ENCODE measurements around the gene FAM131C. TPM values are rescaled to one million over a fixed set of nuclear protein-coding genes. Genes with fewer than 3 reads are reported as not detected.

FAM131C gene
- total RNA-seq, 2 experiments from 2014 or later, result 0.67 to 1.1 TPM

DNA sequence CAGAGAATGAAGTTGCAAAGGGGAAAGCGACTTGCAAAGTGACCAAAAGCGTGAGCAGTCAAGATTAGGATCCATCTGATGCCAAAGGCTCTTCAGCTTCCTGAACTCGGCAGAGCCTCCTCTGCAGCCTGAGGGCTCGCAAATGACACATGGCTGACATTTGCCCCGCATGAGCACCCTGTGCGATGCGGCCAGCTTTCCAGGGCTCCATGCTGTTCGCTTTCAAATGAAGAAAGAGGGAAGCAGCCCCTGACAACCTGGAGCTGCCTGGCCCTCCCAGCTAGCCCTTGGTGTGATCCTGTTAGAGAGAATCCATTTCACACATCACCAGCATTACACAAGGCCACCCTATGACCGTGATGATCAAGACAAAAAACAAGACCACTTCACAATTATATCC, 20.2 kb upstream of the FAM131C start:
- DNase-seq, result no peak
- Mint-ChIP-seq H3K9me3 (no peaks in the 10 kb centered on the region), H3K4me1 (no peaks in the 10 kb centered on the region), H3K27me3 (peaks cover 3% of the 10 kb centered on the region), H3K36me3 (ENCODE audit: low read depth) (no peaks in the 10 kb centered on the region), H3K4me3 (no peak overlapping the region), H3K27ac (no peak overlapping the region)
- ChIA-PET CTCF (interaction anchor here (1.0 kb wide), 1 partner anchor 11 kb away, joined by 3 read pairs; no protein-coding TSS in a partner anchor), POLR2A (no interaction called here)

GRCh38 chr1:16092923-16093511, 19.6 kb upstream of the FAM131C start:
- H3K27me3 Mint-ChIP-seq, result peaks cover 3% of the 10 kb centered on the region
- no peaks in the 10 kb centered on the region for H3K4me1 Mint-ChIP-seq
- no peaks in the 10 kb centered on the region for H3K9me3 Mint-ChIP-seq
- H3K4me3 Mint-ChIP-seq, result no peak overlapping the region
- no peak for DNase-seq
- H3K27ac Mint-ChIP-seq, result no peak overlapping the region
- ChIA-PET CTCF (no interaction called here), POLR2A (no interaction called here)
- no peaks in the 10 kb centered on the region for H3K36me3 Mint-ChIP-seq (ENCODE audit: low read depth)

- Mint-ChIP-seq H3K36me3 (ENCODE audit: low read depth) (no peaks in the 10 kb centered on the region), H3K27ac (no peak overlapping the region), H3K4me3 (no peak overlapping the region), H3K9me3 (no peaks in the 10 kb centered on the region), H3K27me3 (peaks cover 3% of the 10 kb centered on the region), H3K4me1 (no peaks in the 10 kb centered on the region)
- ChIA-PET CTCF (no interaction called here), POLR2A (no interaction called here)
- DNase-seq, result no peak
Measured at GRCh38 chr1:16092097-16092922, 18.9 kb upstream of the FAM131C start.

DNA sequence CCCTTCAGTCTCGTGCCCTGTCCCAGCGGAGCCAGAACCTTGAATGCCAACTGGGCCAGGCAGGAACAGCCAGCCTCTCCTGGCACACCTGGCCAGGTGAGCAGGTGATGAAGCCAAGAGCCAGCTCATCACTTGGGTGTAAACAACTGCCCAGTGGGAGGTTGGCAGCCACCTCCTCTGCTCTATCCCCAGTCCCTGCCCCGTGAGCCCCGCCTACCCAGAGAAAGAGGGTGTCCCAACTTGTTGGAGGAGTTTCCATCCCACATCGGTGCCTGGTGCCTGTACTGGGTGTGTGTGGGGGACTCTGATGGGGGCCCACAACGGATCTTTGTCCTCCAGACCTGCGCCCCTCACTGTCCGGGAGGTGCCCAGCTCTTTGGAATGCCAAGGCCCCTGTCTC, 17.8 kb upstream of the FAM131C start:
- Mint-ChIP-seq H3K27me3 (peaks cover 3% of the 10 kb centered on the region), H3K9me3 (no peaks in the 10 kb centered on the region), H3K4me3 (no peak overlapping the region), H3K36me3 (ENCODE audit: low read depth) (no peaks in the 10 kb centered on the region), H3K27ac (no peak overlapping the region), H3K4me1 (no peaks in the 10 kb centered on the region)
- no peak for DNase-seq
- ChIA-PET POLR2A (no interaction called here), CTCF (interaction anchor here (0.7 kb wide), 1 partner anchor 112 kb away, joined by 3 read pairs; no protein-coding TSS in a partner anchor)

DNA sequence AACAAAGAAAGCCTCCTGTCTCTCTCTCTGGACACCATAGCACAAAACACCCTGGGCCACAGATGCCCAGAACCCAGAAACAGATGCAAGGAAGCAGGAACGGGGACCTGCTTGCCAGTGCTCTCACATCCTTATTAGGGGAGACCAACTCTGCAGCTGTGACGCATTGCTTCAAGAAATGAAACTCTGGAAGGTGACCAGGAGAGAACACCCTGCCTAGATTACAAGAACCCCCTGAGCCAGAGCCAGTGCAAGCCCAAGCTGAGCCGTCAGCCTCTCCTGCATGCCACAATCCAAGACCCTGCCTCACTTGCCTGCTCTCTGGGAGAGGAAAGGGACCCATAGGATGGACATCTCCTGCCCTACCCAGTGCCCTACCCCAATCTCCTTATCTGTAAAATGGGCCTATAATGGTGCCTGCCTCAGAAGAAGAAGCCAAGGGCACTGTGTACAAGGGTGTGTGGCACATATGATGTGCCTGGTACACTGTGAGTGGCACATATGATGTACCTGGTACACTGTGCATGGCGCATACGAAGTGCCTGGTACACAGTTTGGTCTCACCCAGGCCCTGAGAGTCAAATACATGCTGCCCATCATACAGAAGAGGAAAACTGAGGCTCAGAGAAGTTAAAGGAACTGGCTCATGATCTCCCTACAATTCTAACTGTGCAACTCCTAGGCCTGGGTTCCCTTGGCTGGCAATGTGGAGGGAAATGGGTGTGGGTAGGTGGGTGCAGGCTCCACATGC, 16.8 kb upstream of the FAM131C start:
- Mint-ChIP-seq H3K36me3 (ENCODE audit: low read depth) (no peaks in the 10 kb centered on the region), H3K27me3 (peaks cover 3% of the 10 kb centered on the region)

DNA sequence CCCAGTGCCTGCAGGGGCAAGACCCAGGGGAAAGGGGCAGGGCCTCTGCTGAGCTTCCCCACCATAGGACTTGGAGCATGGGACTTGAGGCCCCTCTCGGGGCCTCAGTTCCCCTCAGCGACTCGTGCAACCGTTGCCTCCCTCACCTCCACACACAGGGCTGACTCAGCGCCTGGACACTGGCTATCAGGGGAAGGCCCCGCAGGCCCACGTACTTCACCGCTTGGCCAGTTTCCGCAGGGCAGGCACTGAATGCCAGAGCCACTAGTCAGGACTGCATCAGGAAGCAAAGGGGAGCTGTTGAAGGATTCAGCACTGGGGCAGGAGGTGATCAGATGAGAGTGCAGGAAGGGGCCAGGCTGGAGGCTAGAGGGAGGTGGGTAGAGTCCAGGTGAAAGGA, 15.5 kb upstream of the FAM131C start:
- Mint-ChIP-seq H3K9me3 (no peaks in the 10 kb centered on the region), H3K36me3 (ENCODE audit: low read depth) (no peaks in the 10 kb centered on the region), H3K27ac (no peak overlapping the region), H3K4me1 (no peaks in the 10 kb centered on the region), H3K27me3 (peaks cover 1% of the 10 kb centered on the region), H3K4me3 (no peak overlapping the region)
- POLR2A ChIA-PET, result no interaction called here
- DNase-seq, result no peak
- CTCF ChIA-PET, result no interaction called here

More for the DNA sequence above, 16.8 kb upstream of the FAM131C start:
- ChIA-PET POLR2A (no interaction called here), CTCF (interaction anchor here (0.7 kb wide), 1 partner anchor 113 kb away, joined by 3 read pairs; no protein-coding TSS in a partner anchor)
- no peak overlapping the region for H3K27ac Mint-ChIP-seq
- H3K4me1 Mint-ChIP-seq, result no peaks in the 10 kb centered on the region
- no peak overlapping the region for H3K4me3 Mint-ChIP-seq
- no peaks in the 10 kb centered on the region for H3K9me3 Mint-ChIP-seq
- DNase-seq, result no peak

- DNase-seq, result no peak
- Mint-ChIP-seq H3K9me3 (no peaks in the 10 kb centered on the region), H3K36me3 (ENCODE audit: low read depth) (no peaks in the 10 kb centered on the region), H3K27me3 (no peaks in the 10 kb centered on the region), H3K27ac (no peak overlapping the region), H3K4me3 (no peak overlapping the region), H3K4me1 (no peaks in the 10 kb centered on the region)
- CTCF ChIA-PET, result interaction anchor here (0.5 kb wide), 1 partner anchor 114 kb away, joined by 3 read pairs; no protein-coding TSS in a partner anchor
- POLR2A ChIA-PET, result no interaction called here
Measured at GRCh38 chr1:16088351-16088911, 15.0 kb upstream of the FAM131C start.

DNA sequence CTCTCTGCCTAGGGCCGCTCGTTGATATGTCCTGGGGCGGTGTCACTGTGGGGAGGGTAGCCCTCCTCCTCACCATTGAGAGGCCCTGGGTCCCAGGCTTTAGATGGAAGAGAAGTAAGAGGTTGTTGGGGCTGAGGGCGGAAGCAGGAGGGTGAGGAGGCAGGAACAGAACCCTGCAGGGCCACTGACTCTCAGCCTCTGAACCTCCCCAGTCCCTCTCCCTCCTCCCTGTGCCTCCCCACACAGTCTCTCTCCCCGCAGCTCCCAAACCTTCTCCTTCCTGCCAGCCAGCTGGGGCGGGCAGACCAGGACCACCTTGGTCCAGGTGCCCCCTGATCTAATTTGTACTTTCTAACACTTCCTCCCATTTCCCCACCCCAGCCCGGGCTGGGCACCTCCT, 14.3 kb upstream of the FAM131C start:
- H3K4me3 Mint-ChIP-seq, result no peak overlapping the region
- no peaks in the 10 kb centered on the region for H3K4me1 Mint-ChIP-seq
- DNase-seq, result no peak
- no peaks in the 10 kb centered on the region for H3K9me3 Mint-ChIP-seq
- H3K36me3 Mint-ChIP-seq (ENCODE audit: low read depth), result no peaks in the 10 kb centered on the region
- CTCF ChIA-PET, result interaction anchor here (0.7 to 1.2 kb wide), 2 partner anchors 9 to 194 kb away, joined by 3 to 5 read pairs; no protein-coding TSS in a partner anchor
- POLR2A ChIA-PET, result no interaction called here
- no peak overlapping the region for H3K27ac Mint-ChIP-seq
- no peaks in the 10 kb centered on the region for H3K27me3 Mint-ChIP-seq

GRCh38 chr1:16085522-16085921, 12.1 kb upstream of the FAM131C start:
- POLR2A ChIA-PET, result no interaction called here
- CTCF ChIA-PET, result interaction anchor here (0.6 kb wide), 2 partner anchors 101 to 204 kb away, joined by 3 to 4 read pairs; no protein-coding TSS in a partner anchor
- H3K27ac Mint-ChIP-seq, result no peak overlapping the region
- no peak overlapping the region for H3K4me3 Mint-ChIP-seq
- H3K4me1 Mint-ChIP-seq, result no peaks in the 10 kb centered on the region
- DNase-seq, result no peak
- H3K27me3 Mint-ChIP-seq, result no peaks in the 10 kb centered on the region
- no peaks in the 10 kb centered on the region for H3K9me3 Mint-ChIP-seq
- no peaks in the 10 kb centered on the region for H3K36me3 Mint-ChIP-seq (ENCODE audit: low read depth)

GRCh38 chr1:16083486-16083885, 10.0 kb upstream of the FAM131C start:
- no peaks in the 10 kb centered on the region for H3K27me3 Mint-ChIP-seq
- ChIA-PET POLR2A (no interaction called here), CTCF (interaction anchor here (1.0 to 2.2 kb wide), 5 partner anchors 9 to 289 kb away, joined by 3 to 11 read pairs (median 4); no protein-coding TSS in a partner anchor)
- H3K9me3 Mint-ChIP-seq, result no peaks in the 10 kb centered on the region
- no peaks in the 10 kb centered on the region for H3K36me3 Mint-ChIP-seq (ENCODE audit: low read depth)
- no peak for DNase-seq
- H3K4me1 Mint-ChIP-seq, result peaks cover 6% of the 10 kb centered on the region
- no peak overlapping the region for H3K27ac Mint-ChIP-seq
- H3K4me3 Mint-ChIP-seq, result no peak overlapping the region

- Mint-ChIP-seq H3K9me3 (no peaks in the 10 kb centered on the region), H3K27ac (no peak overlapping the region), H3K4me3 (no peak overlapping the region), H3K4me1 (peaks cover 6% of the 10 kb centered on the region), H3K36me3 (ENCODE audit: low read depth) (no peaks in the 10 kb centered on the region), H3K27me3 (no peaks in the 10 kb centered on the region)
- DNase-seq, result peak; percentile 74
- POLR2A ChIA-PET, result interaction anchor here (0.6 kb wide), 1 partner anchor 232 kb away, joined by 3 read pairs; no protein-coding TSS in a partner anchor
- CTCF ChIA-PET, result interaction anchor here (0.5 to 2.2 kb wide), 18 partner anchors 8 to 288 kb away, joined by 3 to 11 read pairs (median 4); partner anchors contain the start of gene FAM131C
Measured at GRCh38 chr1:16082283-16083038, 9.0 kb upstream of the FAM131C start.

DNA sequence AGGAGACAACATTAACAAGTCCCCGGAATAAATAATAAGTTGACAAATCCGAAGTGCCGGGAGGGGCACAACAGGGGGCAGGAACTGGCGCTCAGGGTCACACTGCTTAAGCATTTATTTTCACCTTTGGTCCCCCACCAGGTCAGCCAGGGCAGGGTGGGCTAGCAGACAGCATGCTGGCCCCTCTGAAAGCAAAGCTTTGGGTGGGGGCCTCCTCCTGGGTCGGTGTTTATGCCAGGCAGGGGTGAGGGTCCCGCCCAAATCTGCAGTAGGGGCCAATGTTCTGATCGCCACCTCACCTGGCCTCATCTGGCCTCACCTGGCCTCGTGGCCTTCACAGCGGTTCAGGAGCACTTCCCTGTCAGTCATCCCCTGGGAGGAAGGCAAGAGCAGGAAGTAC, 8.2 kb upstream of the FAM131C start:
- H3K27me3 Mint-ChIP-seq, result no peaks in the 10 kb centered on the region
- no peak overlapping the region for H3K27ac Mint-ChIP-seq
- DNase-seq, result no peak
- CTCF ChIA-PET, result interaction anchor here (0.5 to 2.2 kb wide), 10 partner anchors 12 to 282 kb away, joined by 3 to 11 read pairs (median 6); no protein-coding TSS in a partner anchor
- H3K36me3 Mint-ChIP-seq (ENCODE audit: low read depth), result no peaks in the 10 kb centered on the region
- H3K9me3 Mint-ChIP-seq, result no peaks in the 10 kb centered on the region
- no peak overlapping the region for H3K4me3 Mint-ChIP-seq
- peaks cover 6% of the 10 kb centered on the region for H3K4me1 Mint-ChIP-seq
- POLR2A ChIA-PET, result interaction anchor here (0.6 kb wide), 1 partner anchor 231 kb away, joined by 3 read pairs; no protein-coding TSS in a partner anchor
